Measurements from ENCODE around the gene RTN4R.

GRCh38 chr22:20242393-20243175 lies 25.5 kb downstream of the RTN4R start:
- TF ChIP-seq GABPB1 (CRISPR knock-in tag; IDR thresholded peaks at IDR 0.05) (no peak), PHTF2 (CRISPR knock-in tag; IDR thresholded peaks at IDR 0.05) (no peak), SNRNP70 (optimal IDR thresholded peaks at IDR 0.05; ENCODE audit: low read depth, low read length) (no peak), ZBTB7A (IDR thresholded peaks at IDR 0.05; ENCODE audit: borderline replicate concordance, control insufficient read depth, low read depth, low read length) (no peak), BCLAF1 (IDR thresholded peaks at IDR 0.05; ENCODE audit: borderline replicate concordance in 1 of 2, control insufficient read depth in 1 of 2, low read depth in 2 of 2, low read length in 1 of 2) (no peak), POLR2A (conservative IDR thresholded peaks at IDR 0.05) (no peak), ELK1 (CRISPR knock-in tag; IDR thresholded peaks at IDR 0.05) (no peak), ZBTB8A (IDR thresholded peaks at IDR 0.05; ENCODE audit: partially characterized antibody) (no peak), CTCF (IDR thresholded peaks at IDR 0.05 in 2 of 3, conservative IDR thresholded peaks at IDR 0.05 in 1 of 3; ENCODE audit: insufficient read depth in 2 of 3, low read depth in 1 of 3, low read length in 3 of 3) (0 out of 6 replicates have a peak, but pooled peaks of 1 of the 3 experiments have one; percentile 2), SAFB2 (IDR thresholded peaks at IDR 0.05; ENCODE audit: borderline replicate concordance, low read depth, low read length, severe bottlenecking) (no peak)
- TF ChIP-seq, protein P1, sequence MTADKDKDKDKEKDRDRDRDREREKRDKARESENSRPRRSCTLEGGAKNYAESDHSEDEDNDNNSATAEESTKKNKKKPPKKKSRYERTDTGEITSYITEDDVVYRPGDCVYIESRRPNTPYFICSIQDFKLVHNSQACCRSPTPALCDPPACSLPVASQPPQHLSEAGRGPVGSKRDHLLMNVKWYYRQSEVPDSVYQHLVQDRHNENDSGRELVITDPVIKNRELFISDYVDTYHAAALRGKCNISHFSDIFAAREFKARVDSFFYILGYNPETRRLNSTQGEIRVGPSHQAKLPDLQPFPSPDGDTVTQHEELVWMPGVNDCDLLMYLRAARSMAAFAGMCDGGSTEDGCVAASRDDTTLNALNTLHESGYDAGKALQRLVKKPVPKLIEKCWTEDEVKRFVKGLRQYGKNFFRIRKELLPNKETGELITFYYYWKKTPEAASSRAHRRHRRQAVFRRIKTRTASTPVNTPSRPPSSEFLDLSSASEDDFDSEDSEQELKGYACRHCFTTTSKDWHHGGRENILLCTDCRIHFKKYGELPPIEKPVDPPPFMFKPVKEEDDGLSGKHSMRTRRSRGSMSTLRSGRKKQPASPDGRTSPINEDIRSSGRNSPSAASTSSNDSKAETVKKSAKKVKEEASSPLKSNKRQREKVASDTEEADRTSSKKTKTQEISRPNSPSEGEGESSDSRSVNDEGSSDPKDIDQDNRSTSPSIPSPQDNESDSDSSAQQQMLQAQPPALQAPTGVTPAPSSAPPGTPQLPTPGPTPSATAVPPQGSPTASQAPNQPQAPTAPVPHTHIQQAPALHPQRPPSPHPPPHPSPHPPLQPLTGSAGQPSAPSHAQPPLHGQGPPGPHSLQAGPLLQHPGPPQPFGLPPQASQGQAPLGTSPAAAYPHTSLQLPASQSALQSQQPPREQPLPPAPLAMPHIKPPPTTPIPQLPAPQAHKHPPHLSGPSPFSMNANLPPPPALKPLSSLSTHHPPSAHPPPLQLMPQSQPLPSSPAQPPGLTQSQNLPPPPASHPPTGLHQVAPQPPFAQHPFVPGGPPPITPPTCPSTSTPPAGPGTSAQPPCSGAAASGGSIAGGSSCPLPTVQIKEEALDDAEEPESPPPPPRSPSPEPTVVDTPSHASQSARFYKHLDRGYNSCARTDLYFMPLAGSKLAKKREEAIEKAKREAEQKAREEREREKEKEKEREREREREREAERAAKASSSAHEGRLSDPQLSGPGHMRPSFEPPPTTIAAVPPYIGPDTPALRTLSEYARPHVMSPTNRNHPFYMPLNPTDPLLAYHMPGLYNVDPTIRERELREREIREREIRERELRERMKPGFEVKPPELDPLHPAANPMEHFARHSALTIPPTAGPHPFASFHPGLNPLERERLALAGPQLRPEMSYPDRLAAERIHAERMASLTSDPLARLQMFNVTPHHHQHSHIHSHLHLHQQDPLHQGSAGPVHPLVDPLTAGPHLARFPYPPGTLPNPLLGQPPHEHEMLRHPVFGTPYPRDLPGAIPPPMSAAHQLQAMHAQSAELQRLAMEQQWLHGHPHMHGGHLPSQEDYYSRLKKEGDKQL (CRISPR knock-in tag; IDR thresholded peaks at IDR 0.05; ENCODE audit: borderline replicate concordance) = no peak

All from K562 (cell line).